BJ (cell line): Measurements from ENCODE around the gene P2RX4. TPM values are rescaled to one million over a fixed set of nuclear protein-coding genes. Genes with fewer than 3 reads are reported as not detected.
"Not testable (repeated sequence)": the region's sequence is repeated elsewhere in the genome, so short reads cannot be mapped to it uniquely, and the experiment has no call there.

Experiments
- CTCF ChIA-PET: fragments of 350-600 bp; formaldehyde crosslinking; extraction: SDS; loops from one replicate; lab custom pipeline; 2021; ENCODE audit warnings: antibody characterized with exemption, inconsistent platforms; lab: Yijun Ruan, JAX
- POLR2A ChIA-PET: fragments of 300-600 bp; sonication (Branson Sonifier 250); formaldehyde crosslinking; extraction: SDS; loops from one replicate; lab custom pipeline; 2021; ENCODE audit warnings: antibody characterized with exemption; lab: Charles Lee
- DNase-seq: peaks from one replicate; pipeline ENCODE4 v3.0.0-alpha.2; 2011; ENCODE audit warnings: low read depth
- H3K27me3 ChIP-seq: 2 replicates; pipeline ENCODE4 v1.6.0; 2011; ENCODE audit warnings: low read length; ENCODE audit not compliant: control insufficient read depth, insufficient read depth
- H3K36me3 ChIP-seq: 2 replicates; pipeline ENCODE4 v1.5.1; 2011; ENCODE audit warnings: low read length; ENCODE audit not compliant: control insufficient read depth, insufficient read depth
- H3K4me3 ChIP-seq: 2 replicates; pipeline ENCODE4 v1.5.1; 2011; ENCODE audit warnings: low read depth, mild to moderate bottlenecking, control low read depth, low read length
- CTCF ChIP-seq: IDR thresholded peaks from 2 replicates; pipeline ENCODE4 v1.5.1; 2011; ENCODE audit warnings: low read depth, mild to moderate bottlenecking, control low read depth, inconsistent platforms, low read length, moderate library complexity; ENCODE audit not compliant: insufficient read depth
- polyA plus RNA-seq: library from polyadenylated mRNA; depleted of rRNA; stranded (reverse); fragments of >200 nt; gene quantifications from 2 replicates; pipeline ENCODE4 v1.2.3, GENCODE V29; 2011

P2RX4 gene
- polyA plus RNA-seq, 1 experiment: 25.8 TPM

GRCh38 chr12:121279071-121279375, 69.1 kb downstream of the P2RX4 start:
- POLR2A ChIA-PET: no interaction called here
- no peak for TF ChIP-seq CTCF
- Histone ChIP-seq H3K36me3 (peaks cover 5% of the 10 kb centered on the region), H3K4me3 (no peak overlapping the region), H3K27me3 (no peaks in the 10 kb centered on the region)
- DNase-seq: no peak
- CTCF ChIA-PET: interaction anchor here (0.7 kb wide), 1 partner anchor 29 kb away, joined by 3 read pairs; no protein-coding TSS in a partner anchor

GRCh38 chr12:121279507-121279915, 69.6 kb downstream of the P2RX4 start:
- TF ChIP-seq CTCF: no peak
- ChIA-PET CTCF (interaction anchor here (0.7 kb wide), 1 partner anchor 29 kb away, joined by 3 read pairs; no protein-coding TSS in a partner anchor), POLR2A (no interaction called here)
- no peak for DNase-seq
- peaks cover 1% of the 10 kb centered on the region; the same call in 1 of the 2 replicates for H3K36me3 ChIP-seq
- H3K4me3 ChIP-seq: no peak overlapping the region
- H3K27me3 ChIP-seq: no peaks in the 10 kb centered on the region

- CTCF ChIA-PET, POLR2A ChIA-PET, H3K27me3 ChIP-seq, H3K4me3 ChIP-seq, DNase-seq, H3K36me3 ChIP-seq: not testable (repeated sequence)
Observed at GRCh38 chr12:121280531-121280930, 70.6 kb downstream of the P2RX4 start.

- CTCF ChIA-PET, POLR2A ChIA-PET, H3K27me3 ChIP-seq, DNase-seq, H3K4me3 ChIP-seq, H3K36me3 ChIP-seq: not testable (repeated sequence)
Observed at GRCh38 chr12:121281116-121281515, 71.2 kb downstream of the P2RX4 start.

GRCh38 chr12:121282072-121282742, 72.3 kb downstream of the P2RX4 start:
- CTCF ChIA-PET: no interaction called here
- no peak for TF ChIP-seq CTCF
- H3K36me3 ChIP-seq: peaks cover 1% of the 10 kb centered on the region; the same call in 1 of the 2 replicates
- H3K27me3 ChIP-seq: no peaks in the 10 kb centered on the region
- no peak for DNase-seq
- POLR2A ChIA-PET: no interaction called here
- no peak overlapping the region for H3K4me3 ChIP-seq

GRCh38 chr12:121282910-121283309, 73.0 kb downstream of the P2RX4 start:
- DNase-seq, POLR2A ChIA-PET, H3K4me3 ChIP-seq, H3K36me3 ChIP-seq, H3K27me3 ChIP-seq: not testable (repeated sequence)
- CTCF ChIA-PET: interaction anchor here (1.7 kb wide), 1 partner anchor 9 kb away, joined by 3 read pairs; no protein-coding TSS in a partner anchor

- Histone ChIP-seq H3K36me3 (peaks cover 1% of the 10 kb centered on the region; the same call in 1 of the 2 replicates), H3K4me3 (no peak overlapping the region), H3K27me3 (no peaks in the 10 kb centered on the region)
- POLR2A ChIA-PET: no interaction called here
- no peak for DNase-seq
- CTCF ChIA-PET: interaction anchor here (1.7 kb wide), 1 partner anchor 8 kb away, joined by 3 read pairs; no protein-coding TSS in a partner anchor
- no peak for TF ChIP-seq CTCF
Observed at GRCh38 chr12:121283388-121283787, 73.5 kb downstream of the P2RX4 start.
